GM12878 (cell line): ENCODE results near the gene PLCB4.

ENCODE experiments used
- CREB1 ChIP-seq: IDR thresholded peaks from 2 replicates; pipeline ENCODE4 v1.6.1; 2012; ENCODE audit warnings: low read depth, mild to moderate bottlenecking, inconsistent platforms
- EP300 ChIP-seq, 2 experiments: fragments of 150-350 bp in 1 of 2; IDR thresholded peaks; 2 replicates each; pipeline ENCODE4 v1.6.1; 2011 to 2012; ENCODE audit warnings: low read depth in 2 of 2, low read length in 2 of 2, borderline replicate concordance in 1 of 2, improper control_type of control experiment in 1 of 2, inconsistent platforms in 1 of 2; ENCODE audit not compliant: control insufficient read depth in 1 of 2
- GABPA ChIP-seq: IDR thresholded peaks from 2 replicates; pipeline ENCODE4 v1.6.1; 2014; ENCODE audit warnings: antibody characterized with exemption, low read depth, mild to moderate bottlenecking, inconsistent platforms
- JUND ChIP-seq: IDR thresholded peaks from 2 replicates; pipeline ENCODE4 v1.6.1; 2012; ENCODE audit warnings: low read depth, mild to moderate bottlenecking, low read length, improper control_type of control experiment, moderate library complexity
- POLR2A ChIP-seq: IDR thresholded peaks from 2 replicates; pipeline ENCODE4 v1.6.1; 2011; ENCODE audit warnings: low read depth, mild to moderate bottlenecking, low read length
- RAD51 ChIP-seq: fragments of 450-650 bp; IDR thresholded peaks from 2 replicates; pipeline ENCODE4 v1.6.1; 2016; ENCODE audit warnings: moderate library complexity, mild to moderate bottlenecking, inconsistent platforms
- TCF3 ChIP-seq: IDR thresholded peaks from 2 replicates; pipeline ENCODE4 v1.6.1; 2012; ENCODE audit warnings: low read depth, mild to moderate bottlenecking, low read length, borderline replicate concordance; ENCODE audit not compliant: insufficient read depth
- USF2 ChIP-seq: IDR thresholded peaks from 2 replicates; pipeline ENCODE4 v1.6.1; 2011; ENCODE audit warnings: low read depth, low read length, improper control_type of control experiment, borderline replicate concordance
- ZNF274 ChIP-seq: IDR thresholded peaks from one replicate; pipeline ENCODE4 v1.8.0; 2011; ENCODE audit not compliant: insufficient read length, insufficient read depth
- TF ChIP-seq, protein P1 (sequence below), 3 experiments: IDR thresholded peaks in 2 of 3; conservative IDR thresholded peaks in 1 of 3; 2 replicates each; pipeline ENCODE4 v1.5.1; 2011; ENCODE audit warnings: low read depth in 3 of 3, low read length in 3 of 3, mild to moderate bottlenecking in 3 of 3, control low read depth in 2 of 3, moderate library complexity in 2 of 3, inconsistent platforms in 1 of 3, mixed read lengths in 1 of 3; ENCODE audit not compliant: control insufficient read depth in 2 of 3, insufficient read depth in 1 of 3; ENCODE audit errors: extremely low read depth in 1 of 3
- TF ChIP-seq, protein P2 (sequence below): IDR thresholded peaks from 2 replicates; pipeline ENCODE4 v1.6.1; 2012; ENCODE audit warnings: mild to moderate bottlenecking, low read depth, low read length

DNA sequence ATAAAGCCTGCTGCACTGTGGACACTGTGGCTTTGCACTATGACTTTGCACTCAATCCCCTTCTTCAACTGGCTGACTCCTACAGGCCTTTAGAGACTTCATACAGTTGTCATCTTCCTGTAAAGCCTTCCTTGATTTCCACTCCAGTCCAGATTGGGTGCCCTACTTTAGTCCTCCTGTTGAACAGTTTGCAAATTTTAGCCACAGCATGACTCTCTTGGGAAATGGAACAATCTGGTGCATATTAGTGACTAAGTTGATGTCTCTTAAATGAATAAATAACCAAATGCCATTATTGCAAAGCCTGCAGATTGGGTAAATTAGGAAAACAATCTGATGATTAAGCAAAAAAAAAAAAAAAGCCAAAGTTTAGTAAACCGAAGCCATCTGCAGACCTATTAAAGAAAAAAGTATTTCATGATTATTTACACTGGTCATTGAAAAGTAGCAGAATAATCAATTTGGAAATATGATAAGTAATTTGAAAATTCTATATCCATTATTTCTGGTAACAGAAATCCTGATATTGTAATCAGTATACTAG is 12.6 kb downstream of the PLCB4 start:
- TF ChIP-seq ZNF274: no peak
- TF ChIP-seq POLR2A: no peak
- TF ChIP-seq, protein P1, sequence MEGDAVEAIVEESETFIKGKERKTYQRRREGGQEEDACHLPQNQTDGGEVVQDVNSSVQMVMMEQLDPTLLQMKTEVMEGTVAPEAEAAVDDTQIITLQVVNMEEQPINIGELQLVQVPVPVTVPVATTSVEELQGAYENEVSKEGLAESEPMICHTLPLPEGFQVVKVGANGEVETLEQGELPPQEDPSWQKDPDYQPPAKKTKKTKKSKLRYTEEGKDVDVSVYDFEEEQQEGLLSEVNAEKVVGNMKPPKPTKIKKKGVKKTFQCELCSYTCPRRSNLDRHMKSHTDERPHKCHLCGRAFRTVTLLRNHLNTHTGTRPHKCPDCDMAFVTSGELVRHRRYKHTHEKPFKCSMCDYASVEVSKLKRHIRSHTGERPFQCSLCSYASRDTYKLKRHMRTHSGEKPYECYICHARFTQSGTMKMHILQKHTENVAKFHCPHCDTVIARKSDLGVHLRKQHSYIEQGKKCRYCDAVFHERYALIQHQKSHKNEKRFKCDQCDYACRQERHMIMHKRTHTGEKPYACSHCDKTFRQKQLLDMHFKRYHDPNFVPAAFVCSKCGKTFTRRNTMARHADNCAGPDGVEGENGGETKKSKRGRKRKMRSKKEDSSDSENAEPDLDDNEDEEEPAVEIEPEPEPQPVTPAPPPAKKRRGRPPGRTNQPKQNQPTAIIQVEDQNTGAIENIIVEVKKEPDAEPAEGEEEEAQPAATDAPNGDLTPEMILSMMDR (IDR thresholded peaks at IDR 0.05 in 2 of 3, conservative IDR thresholded peaks at IDR 0.05 in 1 of 3; ENCODE audit: control insufficient read depth in 2 of 3, extremely low read depth in 1 of 3, insufficient read depth in 1 of 3, low read depth in 3 of 3, low read length in 3 of 3): no peak
- TF ChIP-seq RAD51: no peak
- no peak for TF ChIP-seq TCF3
- no peak for TF ChIP-seq USF2
- TF ChIP-seq GABPA: no peak
- TF ChIP-seq, protein P2, sequence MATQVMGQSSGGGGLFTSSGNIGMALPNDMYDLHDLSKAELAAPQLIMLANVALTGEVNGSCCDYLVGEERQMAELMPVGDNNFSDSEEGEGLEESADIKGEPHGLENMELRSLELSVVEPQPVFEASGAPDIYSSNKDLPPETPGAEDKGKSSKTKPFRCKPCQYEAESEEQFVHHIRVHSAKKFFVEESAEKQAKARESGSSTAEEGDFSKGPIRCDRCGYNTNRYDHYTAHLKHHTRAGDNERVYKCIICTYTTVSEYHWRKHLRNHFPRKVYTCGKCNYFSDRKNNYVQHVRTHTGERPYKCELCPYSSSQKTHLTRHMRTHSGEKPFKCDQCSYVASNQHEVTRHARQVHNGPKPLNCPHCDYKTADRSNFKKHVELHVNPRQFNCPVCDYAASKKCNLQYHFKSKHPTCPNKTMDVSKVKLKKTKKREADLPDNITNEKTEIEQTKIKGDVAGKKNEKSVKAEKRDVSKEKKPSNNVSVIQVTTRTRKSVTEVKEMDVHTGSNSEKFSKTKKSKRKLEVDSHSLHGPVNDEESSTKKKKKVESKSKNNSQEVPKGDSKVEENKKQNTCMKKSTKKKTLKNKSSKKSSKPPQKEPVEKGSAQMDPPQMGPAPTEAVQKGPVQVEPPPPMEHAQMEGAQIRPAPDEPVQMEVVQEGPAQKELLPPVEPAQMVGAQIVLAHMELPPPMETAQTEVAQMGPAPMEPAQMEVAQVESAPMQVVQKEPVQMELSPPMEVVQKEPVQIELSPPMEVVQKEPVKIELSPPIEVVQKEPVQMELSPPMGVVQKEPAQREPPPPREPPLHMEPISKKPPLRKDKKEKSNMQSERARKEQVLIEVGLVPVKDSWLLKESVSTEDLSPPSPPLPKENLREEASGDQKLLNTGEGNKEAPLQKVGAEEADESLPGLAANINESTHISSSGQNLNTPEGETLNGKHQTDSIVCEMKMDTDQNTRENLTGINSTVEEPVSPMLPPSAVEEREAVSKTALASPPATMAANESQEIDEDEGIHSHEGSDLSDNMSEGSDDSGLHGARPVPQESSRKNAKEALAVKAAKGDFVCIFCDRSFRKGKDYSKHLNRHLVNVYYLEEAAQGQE: no peak
- no peak for TF ChIP-seq CREB1
- no peak for TF ChIP-seq EP300 (IDR thresholded peaks at IDR 0.05; ENCODE audit: borderline replicate concordance in 1 of 2, control insufficient read depth in 1 of 2, low read depth in 2 of 2, low read length in 2 of 2)
- TF ChIP-seq JUND: no peak
